ENCODE results near the gene CAMKK2. TPM values are rescaled to one million over a fixed set of nuclear protein-coding genes. Genes with fewer than 3 reads are reported as not detected.
"Not testable (repeated sequence)": the region's sequence is repeated elsewhere in the genome, so short reads cannot be mapped to it uniquely, and the experiment has no call there.

The CAMKK2 gene
- total RNA-seq, 1 donor from 2014 or later = 25.6 TPM

DNA sequence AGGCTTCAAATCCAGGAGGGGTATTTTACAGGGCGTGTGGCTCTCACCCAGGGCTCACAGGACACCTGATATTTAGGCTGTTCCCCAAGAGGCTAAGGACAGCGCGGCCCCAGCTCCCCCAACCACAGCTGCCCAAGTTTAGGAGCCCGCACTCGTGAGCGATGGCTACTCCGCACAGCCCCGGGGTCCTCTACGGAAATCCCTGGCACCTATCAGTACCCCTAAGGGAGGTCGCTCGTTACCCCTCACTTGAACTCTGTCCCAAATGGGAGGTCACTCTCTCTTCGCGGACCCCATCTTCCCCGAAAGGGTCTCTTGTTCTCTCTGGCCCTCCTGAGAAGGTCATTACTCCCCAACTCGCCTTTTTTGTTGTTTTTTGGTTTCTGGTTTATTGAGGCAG is 87.3 kb downstream of the CAMKK2 start:
- Histone ChIP-seq H3K27me3 (ENCODE audit: control insufficient read depth, insufficient read depth, low read length) (no peaks in the 10 kb centered on the region), H3K4me3 (ENCODE audit: low read depth, low read length) (no peak overlapping the region), H3K36me3 (ENCODE audit: control insufficient read depth, insufficient read depth, low read length) (no peaks in the 10 kb centered on the region)
- DNase-seq (ENCODE audit: low read depth) = no peak
- TF ChIP-seq, protein P1, sequence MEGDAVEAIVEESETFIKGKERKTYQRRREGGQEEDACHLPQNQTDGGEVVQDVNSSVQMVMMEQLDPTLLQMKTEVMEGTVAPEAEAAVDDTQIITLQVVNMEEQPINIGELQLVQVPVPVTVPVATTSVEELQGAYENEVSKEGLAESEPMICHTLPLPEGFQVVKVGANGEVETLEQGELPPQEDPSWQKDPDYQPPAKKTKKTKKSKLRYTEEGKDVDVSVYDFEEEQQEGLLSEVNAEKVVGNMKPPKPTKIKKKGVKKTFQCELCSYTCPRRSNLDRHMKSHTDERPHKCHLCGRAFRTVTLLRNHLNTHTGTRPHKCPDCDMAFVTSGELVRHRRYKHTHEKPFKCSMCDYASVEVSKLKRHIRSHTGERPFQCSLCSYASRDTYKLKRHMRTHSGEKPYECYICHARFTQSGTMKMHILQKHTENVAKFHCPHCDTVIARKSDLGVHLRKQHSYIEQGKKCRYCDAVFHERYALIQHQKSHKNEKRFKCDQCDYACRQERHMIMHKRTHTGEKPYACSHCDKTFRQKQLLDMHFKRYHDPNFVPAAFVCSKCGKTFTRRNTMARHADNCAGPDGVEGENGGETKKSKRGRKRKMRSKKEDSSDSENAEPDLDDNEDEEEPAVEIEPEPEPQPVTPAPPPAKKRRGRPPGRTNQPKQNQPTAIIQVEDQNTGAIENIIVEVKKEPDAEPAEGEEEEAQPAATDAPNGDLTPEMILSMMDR (IDR thresholded peaks at IDR 0.05; ENCODE audit: insufficient read depth, low read length, poor library complexity, severe bottlenecking) = no peak

DNA sequence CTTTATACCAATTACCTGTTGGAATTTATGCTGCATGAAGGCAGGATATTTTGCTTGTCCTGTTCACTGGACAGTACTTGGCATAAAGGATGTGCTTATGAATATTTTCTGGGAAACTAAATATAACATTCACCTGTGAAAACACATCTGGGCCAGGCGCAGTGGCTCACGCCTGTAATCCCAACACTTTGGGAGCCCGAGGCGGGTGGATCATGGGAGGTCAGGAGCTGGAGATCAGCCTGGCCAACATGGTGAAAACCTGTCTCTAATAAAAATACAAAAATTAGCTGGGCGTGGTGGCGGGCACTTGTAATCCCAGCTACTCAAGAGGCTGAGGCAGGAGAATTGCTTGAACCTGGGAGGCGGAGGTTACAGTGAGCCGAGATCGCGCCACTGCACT is 87.9 kb downstream of the CAMKK2 start:
- DNase-seq (ENCODE audit: low read depth); H3K36me3 ChIP-seq (ENCODE audit: control insufficient read depth, insufficient read depth, low read length); H3K27me3 ChIP-seq (ENCODE audit: control insufficient read depth, insufficient read depth, low read length); H3K4me3 ChIP-seq (ENCODE audit: low read depth, low read length): not testable (repeated sequence)

DNA sequence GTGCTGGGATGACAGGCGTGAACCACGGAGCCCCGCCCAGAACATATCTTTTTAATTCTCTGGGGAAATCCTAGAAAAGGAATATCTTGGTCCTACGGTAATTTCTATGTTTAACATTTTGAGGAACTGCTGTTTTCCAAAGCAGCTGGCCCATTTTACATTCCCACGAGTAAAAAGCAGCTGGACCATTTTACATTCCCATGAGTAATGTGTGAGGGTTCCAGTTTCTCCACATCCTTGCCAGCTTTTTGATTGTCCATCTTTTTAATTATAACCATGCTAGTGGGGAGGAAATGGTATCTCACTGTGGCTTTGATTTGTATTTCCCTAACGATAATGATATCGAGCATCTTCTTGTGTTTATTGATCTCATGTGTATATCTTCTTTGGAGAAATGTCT is 91.0 kb downstream of the CAMKK2 start:
- Histone ChIP-seq H3K36me3 (ENCODE audit: control insufficient read depth, insufficient read depth, low read length) (no peaks in the 10 kb centered on the region), H3K27me3 (ENCODE audit: control insufficient read depth, insufficient read depth, low read length) (no peaks in the 10 kb centered on the region), H3K4me3 (ENCODE audit: low read depth, low read length) (no peak overlapping the region)
- TF ChIP-seq, protein P1 (IDR thresholded peaks at IDR 0.05; ENCODE audit: insufficient read depth, low read length, poor library complexity, severe bottlenecking) = no peak
- no peak for DNase-seq (ENCODE audit: low read depth)

DNA sequence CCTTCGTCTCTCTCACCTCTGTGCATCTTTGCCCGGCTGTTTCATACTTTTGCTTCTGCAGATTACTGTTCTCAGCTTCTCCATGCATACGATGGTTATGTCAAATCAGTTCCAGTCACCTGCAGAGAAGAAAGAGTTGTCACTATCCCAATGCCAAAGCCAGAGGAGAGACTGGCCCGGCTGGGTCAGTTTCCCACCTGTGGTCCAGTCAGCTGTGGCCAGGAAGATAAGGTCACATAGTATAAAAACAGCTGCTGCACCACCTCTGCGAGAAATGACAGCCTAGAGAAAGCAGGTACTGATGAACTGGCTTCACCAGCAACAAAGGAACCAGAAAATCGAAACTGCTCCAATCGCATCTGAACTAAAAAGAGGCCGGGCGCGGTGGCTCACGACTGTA is 93.0 kb downstream of the CAMKK2 start:
- Histone ChIP-seq H3K27me3 (ENCODE audit: control insufficient read depth, insufficient read depth, low read length) (no peaks in the 10 kb centered on the region), H3K36me3 (ENCODE audit: control insufficient read depth, insufficient read depth, low read length) (no peaks in the 10 kb centered on the region), H3K4me3 (ENCODE audit: low read depth, low read length) (no peak overlapping the region)
- DNase-seq (ENCODE audit: low read depth) = no peak
- TF ChIP-seq, protein P1 (IDR thresholded peaks at IDR 0.05; ENCODE audit: insufficient read depth, low read length, poor library complexity, severe bottlenecking) = no peak

DNA sequence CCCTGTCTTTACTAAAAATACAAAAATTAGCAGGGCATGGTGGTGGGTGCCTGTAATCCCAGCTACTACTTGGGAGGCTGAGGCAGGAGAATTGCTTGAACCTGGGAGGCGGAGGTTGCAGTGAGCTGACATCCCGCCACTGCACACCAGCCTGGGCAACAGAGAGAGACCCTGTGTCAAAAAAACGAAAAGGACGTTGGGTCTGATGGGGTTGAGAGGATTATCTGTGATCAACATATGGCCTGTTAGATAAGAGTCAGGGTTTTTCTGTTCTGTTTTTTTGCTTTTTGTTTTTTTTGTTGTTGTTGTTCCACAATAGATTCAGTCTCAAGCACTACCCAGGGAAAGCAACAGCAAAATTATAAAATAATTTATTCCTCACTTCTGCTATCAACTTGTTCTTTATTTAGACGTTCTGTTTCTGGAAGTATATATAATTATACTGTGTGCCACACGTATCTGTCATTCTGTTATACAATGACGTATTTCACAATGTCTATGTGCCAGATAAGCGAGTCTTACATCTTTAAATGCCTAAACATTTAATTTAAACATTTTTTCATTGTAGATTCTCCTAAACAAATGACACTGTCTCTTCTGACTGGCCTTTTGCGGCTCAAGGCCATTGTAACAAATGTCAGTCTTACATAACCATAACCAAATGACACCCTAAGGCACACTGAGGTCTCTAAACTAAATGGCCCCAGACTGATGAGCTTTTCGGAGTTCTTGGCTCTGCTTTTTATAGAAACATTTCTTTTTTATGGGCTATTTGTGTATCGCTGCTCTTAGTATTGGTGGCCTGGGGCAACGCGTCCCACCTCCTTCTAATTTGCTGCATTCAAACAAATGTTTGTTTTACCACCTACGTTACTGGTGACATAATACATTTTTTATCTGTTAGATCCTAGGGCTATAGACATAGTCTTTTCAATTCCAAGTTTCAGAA is 93.8 kb downstream of the CAMKK2 start:
- H3K27me3 ChIP-seq (ENCODE audit: control insufficient read depth, insufficient read depth, low read length) = no peaks in the 10 kb centered on the region
- no peak for DNase-seq (ENCODE audit: low read depth)

DNA sequence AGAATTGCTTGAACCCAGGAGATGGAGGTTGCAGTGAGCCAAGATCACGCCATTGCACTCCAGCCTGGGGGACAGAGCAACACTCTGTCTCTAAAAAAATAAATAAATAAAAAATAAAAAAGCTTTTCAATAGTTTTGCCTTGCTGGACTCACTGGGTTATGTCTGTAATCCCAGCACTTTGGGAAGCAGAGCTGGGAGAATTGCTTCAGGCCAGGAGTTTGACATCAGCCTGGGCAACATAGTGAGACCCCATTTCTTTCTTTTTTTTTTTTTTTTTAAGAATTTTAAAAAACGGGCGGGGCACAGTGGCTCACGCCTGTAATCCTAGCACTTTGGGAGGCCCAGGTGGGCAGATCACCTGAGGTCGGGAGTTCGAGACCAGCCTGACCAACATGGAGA is 95.4 kb downstream of the CAMKK2 start:
- H3K27me3 ChIP-seq (ENCODE audit: control insufficient read depth, insufficient read depth, low read length); H3K36me3 ChIP-seq (ENCODE audit: control insufficient read depth, insufficient read depth, low read length); DNase-seq (ENCODE audit: low read depth); H3K4me3 ChIP-seq (ENCODE audit: low read depth, low read length): not testable (repeated sequence)

More for the DNA sequence above, 93.8 kb downstream of the CAMKK2 start:
- no peaks in the 10 kb centered on the region for H3K36me3 ChIP-seq (ENCODE audit: control insufficient read depth, insufficient read depth, low read length)
- TF ChIP-seq, protein P1 (IDR thresholded peaks at IDR 0.05; ENCODE audit: insufficient read depth, low read length, poor library complexity, severe bottlenecking) = no peak
- no peak overlapping the region for H3K4me3 ChIP-seq (ENCODE audit: low read depth, low read length)

DNA sequence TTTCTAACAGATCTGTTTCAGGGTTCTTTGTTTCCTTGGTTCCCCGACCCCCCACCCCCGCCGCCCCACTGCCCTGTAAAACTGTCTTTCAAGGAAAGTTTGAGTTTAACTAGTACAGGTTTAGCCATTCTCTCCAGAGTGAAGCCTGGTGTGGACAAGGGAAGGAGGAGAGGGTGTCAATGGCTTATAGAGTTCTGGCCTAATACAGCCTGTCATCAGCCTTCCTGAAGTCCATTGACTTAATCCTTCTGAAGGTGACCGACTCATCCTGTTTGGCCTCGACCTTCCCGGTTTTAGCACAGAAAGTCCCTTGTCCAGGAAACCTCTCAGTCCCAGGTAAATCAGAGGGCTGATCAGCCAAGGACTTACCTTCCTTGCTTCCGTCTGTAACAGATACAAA is 97.6 kb downstream of the CAMKK2 start:
- H3K36me3 ChIP-seq (ENCODE audit: control insufficient read depth, insufficient read depth, low read length) = no peaks in the 10 kb centered on the region
- DNase-seq (ENCODE audit: low read depth) = no peak
- no peaks in the 10 kb centered on the region for H3K27me3 ChIP-seq (ENCODE audit: control insufficient read depth, insufficient read depth, low read length)
- TF ChIP-seq, protein P1 (IDR thresholded peaks at IDR 0.05; ENCODE audit: insufficient read depth, low read length, poor library complexity, severe bottlenecking) = no peak
- no peak overlapping the region for H3K4me3 ChIP-seq (ENCODE audit: low read depth, low read length)

All from kidney epithelial cell (primary cell).